OCI-LY3 (cell line): ENCODE results near the gene FAM168B.

ENCODE experiments used
- EZH2phosphoT487 ChIP-seq: fragments of 200-600 bp; shearing (Covaris generic); IDR thresholded peaks from 2 replicates; pipeline ENCODE4 v1.6.1; 2018; ENCODE audit warnings: antibody characterized with exemption, mixed run types, low read depth
- TF ChIP-seq, protein P1 (sequence below): fragments of 200-600, 300-600 bp; sonication (generic); IDR thresholded peaks from 2 replicates; pipeline ENCODE4 v1.5.1; 2014; ENCODE audit warnings: antibody characterized with exemption, low read length, low read depth

DNA sequence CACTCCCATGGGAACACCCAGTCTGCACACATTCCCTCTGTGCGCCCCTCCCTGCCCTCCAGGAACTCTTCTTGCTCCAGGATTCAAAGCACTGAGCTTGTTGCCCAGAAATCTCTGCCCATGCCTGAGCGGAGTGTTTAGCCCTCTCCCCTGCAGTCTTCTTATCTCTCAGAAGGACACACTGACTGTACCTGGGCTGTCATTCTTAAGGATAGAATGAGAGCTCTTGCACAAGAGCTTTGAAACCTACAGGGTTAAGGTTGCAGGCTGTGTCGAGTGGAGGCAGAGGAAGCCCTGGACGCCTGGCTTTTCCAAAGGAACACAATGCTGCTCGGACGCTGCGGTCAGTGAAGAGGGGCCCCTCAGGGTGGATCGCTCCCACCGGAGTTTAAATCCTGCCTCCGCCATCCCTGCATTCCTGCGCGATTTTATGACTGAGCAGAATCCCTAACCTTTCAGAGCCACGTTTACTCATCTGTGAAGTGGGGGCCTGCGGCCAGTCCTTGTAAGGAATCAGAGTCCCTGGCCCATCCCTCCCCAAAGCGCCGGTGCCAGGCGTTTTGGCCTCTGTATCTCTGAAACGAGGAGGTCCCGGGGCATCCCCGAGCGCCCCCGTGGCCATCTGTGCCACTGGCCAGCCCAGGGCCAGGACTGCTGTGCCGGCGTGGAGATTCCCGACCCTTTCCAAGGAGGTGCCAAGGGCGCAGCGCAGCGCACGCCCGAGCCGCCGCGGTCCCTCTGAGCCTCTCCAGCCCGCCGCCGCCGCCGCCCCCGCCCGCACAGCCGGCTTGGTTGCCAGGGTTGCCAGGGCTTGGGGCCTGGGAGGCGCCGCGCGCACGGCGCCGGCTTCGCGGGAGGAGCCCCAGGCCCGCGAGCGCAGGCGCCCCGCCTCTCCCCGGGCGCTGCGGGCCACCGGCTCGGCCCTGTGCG, 58.9 kb downstream of the FAM168B start:
- TF ChIP-seq, protein P1, sequence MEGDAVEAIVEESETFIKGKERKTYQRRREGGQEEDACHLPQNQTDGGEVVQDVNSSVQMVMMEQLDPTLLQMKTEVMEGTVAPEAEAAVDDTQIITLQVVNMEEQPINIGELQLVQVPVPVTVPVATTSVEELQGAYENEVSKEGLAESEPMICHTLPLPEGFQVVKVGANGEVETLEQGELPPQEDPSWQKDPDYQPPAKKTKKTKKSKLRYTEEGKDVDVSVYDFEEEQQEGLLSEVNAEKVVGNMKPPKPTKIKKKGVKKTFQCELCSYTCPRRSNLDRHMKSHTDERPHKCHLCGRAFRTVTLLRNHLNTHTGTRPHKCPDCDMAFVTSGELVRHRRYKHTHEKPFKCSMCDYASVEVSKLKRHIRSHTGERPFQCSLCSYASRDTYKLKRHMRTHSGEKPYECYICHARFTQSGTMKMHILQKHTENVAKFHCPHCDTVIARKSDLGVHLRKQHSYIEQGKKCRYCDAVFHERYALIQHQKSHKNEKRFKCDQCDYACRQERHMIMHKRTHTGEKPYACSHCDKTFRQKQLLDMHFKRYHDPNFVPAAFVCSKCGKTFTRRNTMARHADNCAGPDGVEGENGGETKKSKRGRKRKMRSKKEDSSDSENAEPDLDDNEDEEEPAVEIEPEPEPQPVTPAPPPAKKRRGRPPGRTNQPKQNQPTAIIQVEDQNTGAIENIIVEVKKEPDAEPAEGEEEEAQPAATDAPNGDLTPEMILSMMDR = no peak
- TF ChIP-seq EZH2phosphoT487 = no peak
